ENCODE measurements around the gene CCDC188. TPM values are rescaled to one million over a fixed set of nuclear protein-coding genes. Genes with fewer than 3 reads are reported as not detected.

CCDC188 gene
- total and polyA plus RNA-seq, 10 of the 15 experiments (the other 5 are each of a cell fraction or from before 2014, with no cell fraction given): not detected

DNA sequence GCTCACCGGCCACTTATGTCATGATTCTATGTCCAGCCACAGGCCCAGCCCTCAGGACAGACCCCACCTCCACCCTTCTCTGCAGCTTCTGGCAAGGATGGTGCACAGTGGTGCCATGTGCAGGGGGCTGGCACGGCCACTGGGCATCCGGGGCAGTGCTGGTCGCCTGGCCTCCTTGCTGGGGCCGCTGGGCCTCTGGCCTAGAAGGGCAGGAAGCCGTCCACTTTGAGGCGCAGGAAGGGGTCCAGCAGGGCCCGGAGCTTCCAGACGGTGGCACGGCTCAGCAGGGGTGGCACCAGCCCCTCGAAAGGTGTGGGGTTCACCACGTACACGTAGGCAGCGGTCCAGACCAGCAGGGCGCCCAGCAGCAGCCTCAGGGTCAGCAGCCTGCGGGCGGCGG, 2.4 kb downstream of the CCDC188 start:
- FAIRE-seq: no peak

More for the DNA sequence above, 2.4 kb downstream of the CCDC188 start:
- 79% methylated on average over 18 of the region's 18 CpGs for WGBS (ENCODE audit: insufficient coverage, insufficient replicate concordance, low lambda C conversion rate, missing lambda C conversion rate)
- Histone ChIP-seq H3K36me3 (ENCODE audit: control insufficient read depth in 2 of 2, insufficient read depth in 2 of 2, low read length in 1 of 2) (no peaks in the 10 kb centered on the region), H3K4me2 (ENCODE audit: control insufficient read depth, insufficient read depth) (no peak overlapping the region), H2AFZ (ENCODE audit: control insufficient read depth, low read depth, low read length) (no peak overlapping the region), H3K4me1 (ENCODE audit: control insufficient read depth, insufficient read depth, low read length) (peaks cover 4% of the 10 kb centered on the region; the same call in 1 of the 2 replicates), H3K27me3 (replicated peaks in 1 of 2; ENCODE audit: control insufficient read depth in 2 of 2, insufficient read depth in 2 of 2, low read length in 1 of 2) (no peaks in the 10 kb centered on the region), H3K27ac (ENCODE audit: control insufficient read depth, insufficient read depth) (no peak overlapping the region), H3K9ac (ENCODE audit: control insufficient read depth, insufficient read depth, low read length) (no peak overlapping the region), H3K9me3 (replicated peaks; ENCODE audit: control insufficient read depth, insufficient read depth, low read length) (no peaks in the 10 kb centered on the region), H3K79me2 (ENCODE audit: control insufficient read depth, insufficient read depth, low read length) (no peaks in the 10 kb centered on the region), H4K20me1 (ENCODE audit: control insufficient read depth, insufficient read depth) (no peaks in the 10 kb centered on the region), H3K4me3 (no peak overlapping the region)
- no peak for ATAC-seq
- ChIA-PET RAD21 (ENCODE audit: unreplicated experiment) (interaction anchor here (0.7 kb wide), 1 partner anchor 270 kb away, joined by 3 read pairs; no protein-coding TSS in a partner anchor), POLR2A (no interaction called here), CTCF (no interaction called here), SMC1A (ENCODE audit: uncharacterized antibody, unreplicated experiment) (no interaction called here)
- no TSS peak for BruUV-seq (replicated peaks)
- in situ Hi-C loops (cut with MboI) (no loop called here), intact Hi-C loops (cut with micrococcal nuclease; ENCODE audit: unreplicated experiment) (no loop called here)
- no peak for TF ChIP-seq MEF2B (IDR thresholded peaks at IDR 0.05; ENCODE audit: partially characterized antibody, poor library complexity, severe bottlenecking)
- no peak for TF ChIP-seq BACH1 (IDR thresholded peaks at IDR 0.05; ENCODE audit: borderline replicate concordance)
- no peak for TF ChIP-seq HDGF (IDR thresholded peaks at IDR 0.05)
- TF ChIP-seq, protein P1, sequence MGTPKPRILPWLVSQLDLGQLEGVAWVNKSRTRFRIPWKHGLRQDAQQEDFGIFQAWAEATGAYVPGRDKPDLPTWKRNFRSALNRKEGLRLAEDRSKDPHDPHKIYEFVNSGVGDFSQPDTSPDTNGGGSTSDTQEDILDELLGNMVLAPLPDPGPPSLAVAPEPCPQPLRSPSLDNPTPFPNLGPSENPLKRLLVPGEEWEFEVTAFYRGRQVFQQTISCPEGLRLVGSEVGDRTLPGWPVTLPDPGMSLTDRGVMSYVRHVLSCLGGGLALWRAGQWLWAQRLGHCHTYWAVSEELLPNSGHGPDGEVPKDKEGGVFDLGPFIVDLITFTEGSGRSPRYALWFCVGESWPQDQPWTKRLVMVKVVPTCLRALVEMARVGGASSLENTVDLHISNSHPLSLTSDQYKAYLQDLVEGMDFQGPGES (IDR thresholded peaks at IDR 0.05): no peak
- TF ChIP-seq YBX1 (IDR thresholded peaks at IDR 0.05): no peak
- no peak for TF ChIP-seq SMAD5 (IDR thresholded peaks at IDR 0.05; ENCODE audit: low read depth)
- no peak for TF ChIP-seq ZZZ3 (IDR thresholded peaks at IDR 0.05; ENCODE audit: control insufficient read depth, insufficient read length, low read depth)
- no peak for TF ChIP-seq BMI1 (IDR thresholded peaks at IDR 0.05; ENCODE audit: borderline replicate concordance)
- no peak for TF ChIP-seq ZSCAN29 (IDR thresholded peaks at IDR 0.05)
- TF ChIP-seq EED (IDR thresholded peaks at IDR 0.05; ENCODE audit: low read depth): no peak
- TF ChIP-seq RAD51 (IDR thresholded peaks at IDR 0.05): no peak
- TF ChIP-seq CEBPB (IDR thresholded peaks at IDR 0.05; ENCODE audit: borderline replicate concordance in 1 of 2, low read depth in 2 of 2, low read length in 2 of 2): no peak
- TF ChIP-seq CHD1 (IDR thresholded peaks at IDR 0.05; ENCODE audit: low read depth, low read length): no peak
- TF ChIP-seq, protein P2, sequence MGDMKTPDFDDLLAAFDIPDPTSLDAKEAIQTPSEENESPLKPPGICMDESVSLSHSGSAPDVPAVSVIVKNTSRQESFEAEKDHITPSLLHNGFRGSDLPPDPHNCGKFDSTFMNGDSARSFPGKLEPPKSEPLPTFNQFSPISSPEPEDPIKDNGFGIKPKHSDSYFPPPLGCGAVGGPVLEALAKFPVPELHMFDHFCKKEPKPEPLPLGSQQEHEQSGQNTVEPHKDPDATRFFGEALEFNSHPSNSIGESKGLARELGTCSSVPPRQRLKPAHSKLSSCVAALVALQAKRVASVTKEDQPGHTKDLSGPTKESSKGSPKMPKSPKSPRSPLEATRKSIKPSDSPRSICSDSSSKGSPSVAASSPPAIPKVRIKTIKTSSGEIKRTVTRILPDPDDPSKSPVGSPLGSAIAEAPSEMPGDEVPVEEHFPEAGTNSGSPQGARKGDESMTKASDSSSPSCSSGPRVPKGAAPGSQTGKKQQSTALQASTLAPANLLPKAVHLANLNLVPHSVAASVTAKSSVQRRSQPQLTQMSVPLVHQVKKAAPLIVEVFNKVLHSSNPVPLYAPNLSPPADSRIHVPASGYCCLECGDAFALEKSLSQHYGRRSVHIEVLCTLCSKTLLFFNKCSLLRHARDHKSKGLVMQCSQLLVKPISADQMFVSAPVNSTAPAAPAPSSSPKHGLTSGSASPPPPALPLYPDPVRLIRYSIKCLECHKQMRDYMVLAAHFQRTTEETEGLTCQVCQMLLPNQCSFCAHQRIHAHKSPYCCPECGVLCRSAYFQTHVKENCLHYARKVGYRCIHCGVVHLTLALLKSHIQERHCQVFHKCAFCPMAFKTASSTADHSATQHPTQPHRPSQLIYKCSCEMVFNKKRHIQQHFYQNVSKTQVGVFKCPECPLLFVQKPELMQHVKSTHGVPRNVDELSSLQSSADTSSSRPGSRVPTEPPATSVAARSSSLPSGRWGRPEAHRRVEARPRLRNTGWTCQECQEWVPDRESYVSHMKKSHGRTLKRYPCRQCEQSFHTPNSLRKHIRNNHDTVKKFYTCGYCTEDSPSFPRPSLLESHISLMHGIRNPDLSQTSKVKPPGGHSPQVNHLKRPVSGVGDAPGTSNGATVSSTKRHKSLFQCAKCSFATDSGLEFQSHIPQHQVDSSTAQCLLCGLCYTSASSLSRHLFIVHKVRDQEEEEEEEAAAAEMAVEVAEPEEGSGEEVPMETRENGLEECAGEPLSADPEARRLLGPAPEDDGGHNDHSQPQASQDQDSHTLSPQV (IDR thresholded peaks at IDR 0.05): no peak
- no peak for DNase-seq (ENCODE audit: low read depth, low spot score)

Measured in GM12878 (cell line).